ENCODE measurements around the gene LRRC72. TPM values are rescaled to one million over a fixed set of nuclear protein-coding genes. Genes with fewer than 3 reads are reported as not detected.

Gene LRRC72
- total and polyA plus RNA-seq, 10 of the 15 experiments (the other 5 are each of a cell fraction or from before 2014, with no cell fraction given): not detected

DNA sequence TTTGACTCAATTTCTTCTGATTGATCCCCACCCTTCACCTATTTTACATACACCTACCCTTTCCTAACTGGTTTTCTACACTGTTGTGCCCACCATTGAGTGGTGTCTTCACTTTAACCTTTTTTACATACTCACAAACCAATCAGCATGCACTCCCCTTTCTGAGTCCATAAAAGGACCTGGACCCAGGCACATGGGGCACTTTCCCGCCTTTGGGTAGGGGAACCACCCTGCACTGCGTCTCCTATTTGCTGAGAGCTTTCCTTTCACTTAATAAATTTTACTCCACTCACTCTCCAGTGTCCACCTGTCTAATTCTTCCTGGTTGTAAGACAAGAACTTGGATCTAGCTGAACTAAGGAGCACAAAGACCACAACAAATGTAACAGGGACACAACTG is 85.1 kb downstream of the LRRC72 start (continued):
- TF ChIP-seq USF2 (IDR thresholded peaks at IDR 0.05; ENCODE audit: borderline replicate concordance, low read depth, low read length) (no peak), CHD2 (IDR thresholded peaks at IDR 0.05; ENCODE audit: borderline replicate concordance, low read depth, low read length) (no peak), NFIC (IDR thresholded peaks at IDR 0.05; ENCODE audit: low read depth, low read length) (no peak), MYB (IDR thresholded peaks at IDR 0.05; ENCODE audit: borderline replicate concordance, low read depth, low read length) (no peak), PAX8 (IDR thresholded peaks at IDR 0.05) (no peak), ZZZ3 (IDR thresholded peaks at IDR 0.05; ENCODE audit: control insufficient read depth, insufficient read length, low read depth) (no peak), EZH2 (IDR thresholded peaks at IDR 0.05; ENCODE audit: borderline replicate concordance, control insufficient read depth, low read depth, low read length) (no peak), SPI1 (IDR thresholded peaks at IDR 0.05; ENCODE audit: borderline replicate concordance, insufficient read depth, low read depth, low read length) (no peak), SMAD5 (IDR thresholded peaks at IDR 0.05; ENCODE audit: low read depth) (no peak), CEBPB (IDR thresholded peaks at IDR 0.05; ENCODE audit: borderline replicate concordance in 1 of 2, low read depth in 2 of 2, low read length in 2 of 2) (no peak)
- TF ChIP-seq, protein P1, sequence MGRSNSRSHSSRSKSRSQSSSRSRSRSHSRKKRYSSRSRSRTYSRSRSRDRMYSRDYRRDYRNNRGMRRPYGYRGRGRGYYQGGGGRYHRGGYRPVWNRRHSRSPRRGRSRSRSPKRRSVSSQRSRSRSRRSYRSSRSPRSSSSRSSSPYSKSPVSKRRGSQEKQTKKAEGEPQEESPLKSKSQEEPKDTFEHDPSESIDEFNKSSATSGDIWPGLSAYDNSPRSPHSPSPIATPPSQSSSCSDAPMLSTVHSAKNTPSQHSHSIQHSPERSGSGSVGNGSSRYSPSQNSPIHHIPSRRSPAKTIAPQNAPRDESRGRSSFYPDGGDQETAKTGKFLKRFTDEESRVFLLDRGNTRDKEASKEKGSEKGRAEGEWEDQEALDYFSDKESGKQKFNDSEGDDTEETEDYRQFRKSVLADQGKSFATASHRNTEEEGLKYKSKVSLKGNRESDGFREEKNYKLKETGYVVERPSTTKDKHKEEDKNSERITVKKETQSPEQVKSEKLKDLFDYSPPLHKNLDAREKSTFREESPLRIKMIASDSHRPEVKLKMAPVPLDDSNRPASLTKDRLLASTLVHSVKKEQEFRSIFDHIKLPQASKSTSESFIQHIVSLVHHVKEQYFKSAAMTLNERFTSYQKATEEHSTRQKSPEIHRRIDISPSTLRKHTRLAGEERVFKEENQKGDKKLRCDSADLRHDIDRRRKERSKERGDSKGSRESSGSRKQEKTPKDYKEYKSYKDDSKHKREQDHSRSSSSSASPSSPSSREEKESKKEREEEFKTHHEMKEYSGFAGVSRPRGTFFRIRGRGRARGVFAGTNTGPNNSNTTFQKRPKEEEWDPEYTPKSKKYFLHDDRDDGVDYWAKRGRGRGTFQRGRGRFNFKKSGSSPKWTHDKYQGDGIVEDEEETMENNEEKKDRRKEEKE (IDR thresholded peaks at IDR 0.05): no peak
